ENCODE results near the gene SLC38A6.
"Not testable (repeated sequence)": the region's sequence is repeated elsewhere in the genome, so short reads cannot be mapped to it uniquely, and the experiment has no call there.

The SLC38A6 gene

GRCh38 chr14:61051621-61052020 lies 70.6 kb downstream of the SLC38A6 start:
- no peak for DNase-seq (ENCODE audit: low spot score)

- no peak for DNase-seq (ENCODE audit: low spot score)
Measured at GRCh38 chr14:61063461-61063860, 82.4 kb downstream of the SLC38A6 start.

- DNase-seq (ENCODE audit: low spot score), result no peak
Measured at GRCh38 chr14:61064210-61064609, 83.2 kb downstream of the SLC38A6 start.

- no peak for DNase-seq (ENCODE audit: low spot score)
Measured at GRCh38 chr14:61064856-61065255, 83.8 kb downstream of the SLC38A6 start.

- DNase-seq (ENCODE audit: low spot score), result no peak
Measured at GRCh38 chr14:61065656-61066055, 84.6 kb downstream of the SLC38A6 start.

- DNase-seq (ENCODE audit: low spot score), result not testable (repeated sequence)
Measured at GRCh38 chr14:61072442-61072841, 91.4 kb downstream of the SLC38A6 start.

- no peak for DNase-seq (ENCODE audit: low spot score)
Measured at GRCh38 chr14:61074852-61075251, 93.8 kb downstream of the SLC38A6 start.

GRCh38 chr14:61076556-61076955 lies 95.5 kb downstream of the SLC38A6 start:
- no peak for DNase-seq (ENCODE audit: low spot score)

- no peak for DNase-seq (ENCODE audit: low spot score)
Measured at GRCh38 chr14:61077437-61077836, 96.4 kb downstream of the SLC38A6 start.

GRCh38 chr14:61077951-61078720 lies 97.1 kb downstream of the SLC38A6 start:
- DNase-seq (ENCODE audit: low spot score), result no peak

- no peak for DNase-seq (ENCODE audit: low spot score)
Measured at GRCh38 chr14:61080591-61081010, 99.6 kb downstream of the SLC38A6 start.

GRCh38 chr14:61088081-61088480 lies 107.0 kb downstream of the SLC38A6 start:
- no peak for DNase-seq (ENCODE audit: low spot score)

GRCh38 chr14:61089126-61089750 lies 108.2 kb downstream of the SLC38A6 start:
- DNase-seq (ENCODE audit: low spot score), result no peak

- DNase-seq (ENCODE audit: low spot score), result no peak
Measured at GRCh38 chr14:61090432-61091216, 109.6 kb downstream of the SLC38A6 start.

- DNase-seq (ENCODE audit: low spot score), result no peak
Measured at GRCh38 chr14:61091657-61092273, 110.7 kb downstream of the SLC38A6 start.

- not testable (repeated sequence) for DNase-seq (ENCODE audit: low spot score)
Measured at GRCh38 chr14:61098096-61098495, 117.1 kb downstream of the SLC38A6 start.

GRCh38 chr14:61098721-61099120 lies 117.7 kb downstream of the SLC38A6 start:
- DNase-seq (ENCODE audit: low spot score), result no peak

GRCh38 chr14:61099216-61099835 lies 118.3 kb downstream of the SLC38A6 start:
- DNase-seq (ENCODE audit: low spot score), result no peak

GRCh38 chr14:61101803-61102548 lies 120.9 kb downstream of the SLC38A6 start:
- no peak for DNase-seq (ENCODE audit: low spot score)

Data from LoVo (cell line).